Measurements from ENCODE around the gene CD180. TPM values are rescaled to one million over a fixed set of nuclear protein-coding genes. Genes with fewer than 3 reads are reported as not detected.

Gene CD180
- total RNA-seq, 6 donors from 2014 or later, result 1.00 to 4.8 (median 1.9) TPM

GRCh38 chr5:67149951-67150523 lies 46.6 kb downstream of the CD180 start:
- H3K36me3 ChIP-seq, result peaks cover 3 to 76% (median 24%) of the 10 kb centered on the region in 4 donors
- DNase-seq (no peak), ATAC-seq (ENCODE audit: low FRiP score in 2 of 2) (peak in 1 of 2 donors; percentile 53)

GRCh38 chr5:67149057-67149950 lies 47.3 kb downstream of the CD180 start:
- Histone ChIP-seq H3K27me3 (no peaks in the 10 kb centered on the region), H3K4me1 (peaks cover 0 to 3% (median 2%) of the 10 kb centered on the region in 4 donors), H3K27ac (peak overlapping the region in 1 of 4 donors; percentile 1), H3K4me3 (peak overlapping the region in 1 of 4 donors; percentile 5), H3K9me3 (no peaks in the 10 kb centered on the region), H3K36me3 (peaks cover 3 to 76% (median 28%) of the 10 kb centered on the region in 4 donors)
- no peak for TF ChIP-seq POLR2A (IDR thresholded peaks at IDR 0.05)
- no peak for TF ChIP-seq CTCF (IDR thresholded peaks at IDR 0.05)
- TF ChIP-seq EP300 (IDR thresholded peaks at IDR 0.05), result no peak
- TF ChIP-seq POLR2AphosphoS5 (IDR thresholded peaks at IDR 0.05), result no peak
- WGBS, 2 donors, result 75 to 84% methylated on average over 14 of the region's 14 CpGs
- no peak for ATAC-seq (ENCODE audit: low FRiP score in 2 of 2)
- no peak for DNase-seq

More at GRCh38 chr5:67149951-67150523, 46.6 kb downstream of the CD180 start:
- H3K27ac ChIP-seq, result no peak overlapping the region
- 90 to 92% methylated on average over 1 of the region's 1 CpG for WGBS, 2 donors
- no peaks in the 10 kb centered on the region for H3K9me3 ChIP-seq
- peak in 3 of 6 experiments; percentile 8 to 21 (median 14) for TF ChIP-seq CTCF (IDR thresholded peaks at IDR 0.05)
- TF ChIP-seq POLR2A (IDR thresholded peaks at IDR 0.05), result no peak
- TF ChIP-seq POLR2AphosphoS5 (IDR thresholded peaks at IDR 0.05), result no peak
- H3K27me3 ChIP-seq, result no peaks in the 10 kb centered on the region
- H3K4me1 ChIP-seq, result peaks cover 0 to 9% (median 2%) of the 10 kb centered on the region in 4 donors
- H3K4me3 ChIP-seq, result peak overlapping the region in 1 of 4 donors; percentile 5

GRCh38 chr5:67147760-67148159 lies 48.8 kb downstream of the CD180 start:
- no peaks in the 10 kb centered on the region for H3K27me3 ChIP-seq
- H3K4me1 ChIP-seq, result peaks cover 0 to 3% (median 0%) of the 10 kb centered on the region in 4 donors
- 91 to 100% methylated on average over 3 of the region's 3 CpGs for WGBS, 2 donors
- no peaks in the 10 kb centered on the region for H3K9me3 ChIP-seq
- H3K4me3 ChIP-seq, result no peak overlapping the region
- H3K27ac ChIP-seq, result peak overlapping the region in 1 of 4 donors; percentile 27
- peaks cover 13 to 78% (median 37%) of the 10 kb centered on the region in 4 donors for H3K36me3 ChIP-seq
- no peak for ATAC-seq (ENCODE audit: low FRiP score in 2 of 2)
- no peak for DNase-seq
- no peak for TF ChIP-seq EP300 (IDR thresholded peaks at IDR 0.05)
- no peak for TF ChIP-seq CTCF (IDR thresholded peaks at IDR 0.05)
- TF ChIP-seq POLR2A (IDR thresholded peaks at IDR 0.05), result no peak
- no peak for TF ChIP-seq POLR2AphosphoS5 (IDR thresholded peaks at IDR 0.05)

- no peak overlapping the region for H3K27ac ChIP-seq
- no peak overlapping the region for H3K4me3 ChIP-seq
- WGBS, 2 donors, result 87 to 89% methylated on average over 4 of the region's 4 CpGs
- no peaks in the 10 kb centered on the region for H3K9me3 ChIP-seq
- peaks cover 0 to 3% (median 0%) of the 10 kb centered on the region in 4 donors for H3K4me1 ChIP-seq
- TF ChIP-seq POLR2AphosphoS5 (IDR thresholded peaks at IDR 0.05) (no peak), CTCF (IDR thresholded peaks at IDR 0.05) (no peak)
- ATAC-seq (ENCODE audit: low FRiP score in 2 of 2) (no peak), DNase-seq (no peak)
- peaks cover 16 to 80% (median 41%) of the 10 kb centered on the region in 4 donors for H3K36me3 ChIP-seq
- no peaks in the 10 kb centered on the region for H3K27me3 ChIP-seq
These were observed 49.6 kb downstream of the CD180 start for GRCh38 chr5:67146981-67147380.
